Measurements from ENCODE around the gene SACM1L. TPM values are rescaled to one million over a fixed set of nuclear protein-coding genes. Genes with fewer than 3 reads are reported as not detected.

SACM1L gene
- total and polyA plus RNA-seq, 2 of the 8 experiments (the other 6 are each of a cell fraction or from before 2014, with no cell fraction given), result 20.1 to 61.0 TPM

GRCh38 chr3:45666757-45667431 is 22.3 kb upstream of the SACM1L start (continued):
- TF ChIP-seq SUZ12 (IDR thresholded peaks at IDR 0.05; ENCODE audit: low read length), result no peak
- no peak for TF ChIP-seq JUN (IDR thresholded peaks at IDR 0.05; ENCODE audit: low read depth, low read length)
- no peak for TF ChIP-seq MAFK (IDR thresholded peaks at IDR 0.05; ENCODE audit: low read depth, low read length)
- TF ChIP-seq RBBP5 (IDR thresholded peaks at IDR 0.05; ENCODE audit: borderline replicate concordance, low read depth, low read length), result no peak
- TF ChIP-seq TEAD4 (IDR thresholded peaks at IDR 0.05; ENCODE audit: low read depth, low read length), result no peak
- no peak for TF ChIP-seq CHD1 (IDR thresholded peaks at IDR 0.05; ENCODE audit: low read depth, low read length)
- TF ChIP-seq EP300 (IDR thresholded peaks at IDR 0.05; ENCODE audit: borderline replicate concordance in 1 of 2, low read depth in 2 of 2, low read length in 2 of 2), result no peak

Data from H1 (cell line).